Measurements from ENCODE around the gene MYL9. TPM values are rescaled to one million over a fixed set of nuclear protein-coding genes. Genes with fewer than 3 reads are reported as not detected.

Gene MYL9
- total and polyA plus RNA-seq, 2 donors (not counting 3 experiments of a cell fraction or from before 2014, with no cell fraction given): 41.7 to 116 TPM

DNA sequence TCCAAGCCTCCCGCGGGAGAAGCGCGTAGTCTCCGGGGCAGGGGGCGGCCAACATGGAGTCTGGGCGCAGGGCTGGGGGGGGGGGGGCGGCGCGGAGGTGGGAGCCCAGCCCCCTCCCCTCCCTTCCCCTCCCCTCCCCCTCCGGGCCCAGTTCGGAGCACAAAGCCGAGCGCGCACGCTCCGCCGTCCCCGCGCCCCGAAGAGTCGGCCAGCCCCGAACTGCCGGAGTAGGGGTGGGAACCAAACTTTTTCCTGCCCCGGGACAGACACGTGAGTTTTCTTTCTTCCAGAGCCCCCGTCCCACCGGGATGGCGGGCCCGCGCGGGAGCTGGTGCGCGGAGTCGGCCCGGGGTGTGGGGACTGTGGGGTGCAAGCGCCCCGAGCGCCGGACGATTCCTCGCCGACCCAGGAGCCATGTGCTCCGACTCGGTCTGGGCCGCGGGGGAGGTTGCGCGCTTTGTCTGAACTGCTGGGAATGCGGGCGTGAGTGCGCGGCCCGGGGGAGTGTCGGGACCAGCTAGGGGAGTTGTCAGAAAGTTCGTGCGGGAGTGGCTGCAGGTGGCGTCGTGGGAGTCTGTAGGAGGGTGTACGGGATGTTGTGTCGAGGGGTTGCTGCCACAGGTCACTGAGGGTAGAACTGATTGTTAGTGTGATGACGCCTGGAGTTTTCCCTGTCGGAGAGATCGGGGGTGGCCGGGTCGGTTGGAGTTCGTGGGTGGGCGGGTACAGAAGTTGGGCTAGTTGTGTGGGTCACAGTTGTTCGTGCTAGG lies 33.2 kb downstream of the MYL9 start:
- dilution Hi-C loops (cut with MboI; ENCODE audit: extremely low pct_ligation_motif_present, low sequenced_read_pairs) (no loop called here), intact Hi-C loops (cut with micrococcal nuclease) (no loop called here)
- DNase-seq (ENCODE audit: low read depth, low spot score): peak; percentile 58
- Histone ChIP-seq H3K9me1 (replicated peaks; ENCODE audit: control insufficient read depth, extremely low read depth, insufficient read depth, low read length) (no peaks in the 10 kb centered on the region), H2AFZ (ENCODE audit: low read depth, low read length) (peak overlapping the region; percentile 58), H3K36me3 (ENCODE audit: control insufficient read depth in 2 of 2, extremely low read depth in 1 of 2, insufficient read depth in 2 of 2, low read length in 2 of 2) (peaks cover 0 to under 1% of the 10 kb centered on the region in 2 experiments), H3K27me3 (ENCODE audit: control insufficient read depth in 2 of 2, insufficient read depth in 2 of 2, low read length in 2 of 2) (no peaks in the 10 kb centered on the region), H3K4me1 (ENCODE audit: control insufficient read depth, extremely low read depth, insufficient read depth, low read length) (peaks cover 24% of the 10 kb centered on the region), H3K9ac (replicated peaks; ENCODE audit: extremely low read depth, insufficient read depth, low read length) (peak overlapping the region; percentile 92), H3K79me2 (ENCODE audit: control insufficient read depth, insufficient read depth, low read length) (peaks cover 41% of the 10 kb centered on the region), H3K4me2 (ENCODE audit: insufficient read depth, low read length) (peak overlapping the region; percentile 57), H3K27ac (ENCODE audit: insufficient read depth, low read depth, low read length) (peak overlapping the region; percentile 71), H3K4me3 (replicated peaks in 1 of 3; ENCODE audit: insufficient read depth in 1 of 3, low read depth in 1 of 3, low read length in 3 of 3) (peak overlapping the region; percentile 55 to 87 (median 85)), H4K20me1 (replicated peaks; ENCODE audit: control insufficient read depth, extremely low read depth, insufficient read depth, low read length) (no peaks in the 10 kb centered on the region), H3K9me3 (replicated peaks; ENCODE audit: control insufficient read depth, insufficient read depth, low read length) (no peaks in the 10 kb centered on the region)
- CTCF ChIA-PET: interaction anchor here (0.9 to 2.1 kb wide), 6 partner anchors 11 to 31 kb away, joined by 3 to 14 read pairs (median 6); partner anchors contain the start of gene RAB5IF
- POLR2A ChIA-PET: no interaction called here
- no TSS peak for BruUV-seq (replicated peaks)
- TF ChIP-seq JUN (IDR thresholded peaks at IDR 0.05; ENCODE audit: borderline replicate concordance, insufficient read depth, insufficient read length, low read depth) (no peak), MYC (IDR thresholded peaks at IDR 0.05; ENCODE audit: low read depth, low read length) (peak; percentile 43), GATA2 (IDR thresholded peaks at IDR 0.05; ENCODE audit: insufficient read depth, insufficient read length, low read depth, low read length) (no peak), POLR2A (IDR thresholded peaks at IDR 0.05; ENCODE audit: low read depth, low read length) (no peak), CTCF (IDR thresholded peaks at IDR 0.05; ENCODE audit: extremely low read depth in 1 of 2, insufficient read depth in 1 of 2, low read depth in 1 of 2, low read length in 2 of 2) (no peak), POLR2AphosphoS5 (IDR thresholded peaks at IDR 0.05; ENCODE audit: insufficient read depth, low read depth, low read length) (no peak), FOS (IDR thresholded peaks at IDR 0.05; ENCODE audit: borderline replicate concordance, insufficient read depth, low read length) (no peak), EZH2 (IDR thresholded peaks at IDR 0.05; ENCODE audit: borderline replicate concordance, low read depth, low read length, severe bottlenecking) (no peak)
- TF ChIP-seq, protein P1, sequence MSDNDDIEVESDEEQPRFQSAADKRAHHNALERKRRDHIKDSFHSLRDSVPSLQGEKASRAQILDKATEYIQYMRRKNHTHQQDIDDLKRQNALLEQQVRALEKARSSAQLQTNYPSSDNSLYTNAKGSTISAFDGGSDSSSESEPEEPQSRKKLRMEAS (IDR thresholded peaks at IDR 0.05; ENCODE audit: insufficient read depth, insufficient read length): peak; percentile 32
- peak; percentile 67 for FAIRE-seq
